Natural killer cell (primary cell): ENCODE data around the gene WDR17. TPM values are rescaled to one million over a fixed set of nuclear protein-coding genes. Genes with fewer than 3 reads are reported as not detected.

Experiments
- ATAC-seq, 3 donors: fragments of 150-1000 bp in 2 of 3; fragments of 200-7000 bp in 1 of 3; cut with Tn5 transposase; 1 replicate in 1 of 3; 2 replicates in 2 of 3; pipeline ENCODE4 v1.10.0; 2021; ENCODE audit warnings: mild to moderate bottlenecking in 2 of 3, moderate library complexity in 2 of 3
- DNase-seq, 2 donors: peaks; one replicate each; pipeline versions ENCODE4 v3.0.0 to v3.0.0-alpha.2; 2013 to 2021; ENCODE audit warnings: mixed read lengths in 1 of 2
- H3K27ac ChIP-seq: one replicate; pipeline ENCODE4 v1.5.1; 2013; ENCODE audit warnings: mild to moderate bottlenecking, low read length
- H3K27me3 ChIP-seq: one replicate; pipeline ENCODE4 v1.6.1; 2013; ENCODE audit warnings: low read length; ENCODE audit not compliant: control insufficient read depth, insufficient read depth
- H3K36me3 ChIP-seq: one replicate; pipeline ENCODE4 v1.6.1; 2013; ENCODE audit warnings: low read length; ENCODE audit not compliant: control insufficient read depth, insufficient read depth
- H3K4me1 ChIP-seq: one replicate; pipeline ENCODE4 v1.6.1; 2013; ENCODE audit warnings: low read length; ENCODE audit not compliant: control insufficient read depth, insufficient read depth
- H3K4me3 ChIP-seq: one replicate; pipeline ENCODE4 v1.5.1; 2013; ENCODE audit warnings: low read length
- H3K9me3 ChIP-seq: one replicate; pipeline ENCODE4 v1.6.1; 2013; ENCODE audit warnings: low read length; ENCODE audit not compliant: control insufficient read depth, insufficient read depth
- H3K27ac Mint-ChIP-seq, 2 donors: one replicate each; pipeline ENCODE4 v1.8.0; 2022; ENCODE audit warnings: mild to moderate bottlenecking in 2 of 2, mixed read lengths in 2 of 2, moderate library complexity in 1 of 2
- H3K27me3 Mint-ChIP-seq, 2 donors: one replicate each; pipeline ENCODE4 v1.8.0; 2022; ENCODE audit warnings: low read depth in 2 of 2, mixed read lengths in 2 of 2
- H3K36me3 Mint-ChIP-seq: one replicate; pipeline ENCODE4 v1.8.0; 2022; ENCODE audit warnings: mixed read lengths
- H3K4me1 Mint-ChIP-seq, 2 donors: one replicate each; pipeline ENCODE4 v1.8.0; 2022; ENCODE audit warnings: mixed read lengths in 2 of 2
- H3K4me3 Mint-ChIP-seq: one replicate; pipeline ENCODE4 v1.8.0; 2022; ENCODE audit warnings: mild to moderate bottlenecking, moderate library complexity, mixed read lengths
- H3K9me3 Mint-ChIP-seq, 2 donors: one replicate each; pipeline ENCODE4 v1.8.0; 2022; ENCODE audit warnings: mixed read lengths in 2 of 2
- CTCF ChIP-seq: fragments of 200-600 bp; IDR thresholded peaks from one replicate; pipeline ENCODE4 v1.8.0; 2022; ENCODE audit warnings: antibody characterized with exemption
- WGBS: methylation state at CpG from one replicate; pipeline ENCODE4 v1.1.7; 2013; ENCODE audit warnings: missing lambda C conversion rate; ENCODE audit not compliant: insufficient coverage; 5-methylcytosine and 5-hydroxymethylcytosine counted together
- intact Hi-C: fragments of 100-400 bp; cut with micrococcal nuclease; formaldehyde crosslinking; loops from one replicate; pipeline ENCODE4 v1.14.2; 2022
- total RNA-seq, 4 donors: library from RNA; stranded (reverse); fragments of 120-200 nt in 1 of 4; gene quantifications; one replicate each; pipeline versions ENCODE4 v1.2.3 to v1.2.4, GENCODE V29; 2013 to 2022

WDR17 gene
- total RNA-seq, 3 donors from 2014 or later (not counting 1 experiment from before 2014, with no cell fraction given) = 0.07 to 0.38 (median 0.12) TPM

GRCh38 chr4:176042195-176042594 lies 23.4 kb upstream of the WDR17 start:
- no peak for TF ChIP-seq CTCF
- intact Hi-C loops = no loop called here
- Mint-ChIP-seq H3K4me3 (no peak overlapping the region), H3K27me3 (peaks cover 0 to 2% of the 10 kb centered on the region in 2 donors), H3K9me3 (peaks cover 5 to 11% of the 10 kb centered on the region in 2 donors), H3K27ac (no peak overlapping the region), H3K4me1 (no peaks in the 10 kb centered on the region), H3K36me3 (no peaks in the 10 kb centered on the region)
- no peaks in the 10 kb centered on the region for H3K4me1 ChIP-seq
- ATAC-seq (no peak), DNase-seq (no peak)
- H3K4me3 ChIP-seq = no peak overlapping the region
- no peaks in the 10 kb centered on the region for H3K36me3 ChIP-seq
- H3K27me3 ChIP-seq = no peaks in the 10 kb centered on the region
- H3K27ac ChIP-seq = no peak overlapping the region
- no peaks in the 10 kb centered on the region for H3K9me3 ChIP-seq

- H3K4me1 ChIP-seq = no peaks in the 10 kb centered on the region
- no peak for DNase-seq
- Mint-ChIP-seq H3K36me3 (no peaks in the 10 kb centered on the region), H3K4me1 (no peaks in the 10 kb centered on the region), H3K27me3 (peaks cover 0 to 2% of the 10 kb centered on the region in 2 donors), H3K27ac (no peak overlapping the region), H3K9me3 (peaks cover 5 to 7% of the 10 kb centered on the region in 2 donors), H3K4me3 (no peak overlapping the region)
- TF ChIP-seq CTCF = no peak
- no peak overlapping the region for H3K4me3 ChIP-seq
- 70% methylated on average over 9 of the region's 9 CpGs for WGBS
- H3K9me3 ChIP-seq = no peaks in the 10 kb centered on the region
- no peaks in the 10 kb centered on the region for H3K36me3 ChIP-seq
- ATAC-seq = no peak
- no peak overlapping the region for H3K27ac ChIP-seq
- intact Hi-C loops = no loop called here
- H3K27me3 ChIP-seq = no peaks in the 10 kb centered on the region
Observed at GRCh38 chr4:176043838-176044588, 21.6 kb upstream of the WDR17 start.

- intact Hi-C loops = no loop called here
Observed at GRCh38 chr4:176044589-176044951, 21.1 kb upstream of the WDR17 start.

More at GRCh38 chr4:176044589-176044951, 21.1 kb upstream of the WDR17 start:
- H3K27ac ChIP-seq = no peak overlapping the region
- no peak for DNase-seq
- peaks cover 0 to 2% of the 10 kb centered on the region in 2 donors for H3K27me3 Mint-ChIP-seq
- H3K36me3 ChIP-seq = no peaks in the 10 kb centered on the region
- no peaks in the 10 kb centered on the region for H3K4me1 ChIP-seq
- no peaks in the 10 kb centered on the region for H3K27me3 ChIP-seq
- H3K9me3 Mint-ChIP-seq = peaks cover 5% of the 10 kb centered on the region in 2 donors
- H3K27ac Mint-ChIP-seq = no peak overlapping the region
- no peaks in the 10 kb centered on the region for H3K9me3 ChIP-seq
- 87% methylated on average over 4 of the region's 4 CpGs for WGBS
- no peaks in the 10 kb centered on the region for H3K4me1 Mint-ChIP-seq
- no peak overlapping the region for H3K4me3 Mint-ChIP-seq
- no peak for TF ChIP-seq CTCF
- H3K4me3 ChIP-seq = no peak overlapping the region
- no peaks in the 10 kb centered on the region for H3K36me3 Mint-ChIP-seq
- no peak for ATAC-seq
